CD4-positive, alpha-beta T cell (primary cell): Measurements from ENCODE around the gene CRIM1. TPM values are rescaled to one million over a fixed set of nuclear protein-coding genes. Genes with fewer than 3 reads are reported as not detected.

Experiments
- ATAC-seq: fragments of 200-7000 bp; cut with Tn5 transposase; one replicate; pipeline ENCODE4 v1.10.0; 2022; ENCODE audit warnings: mild to moderate bottlenecking; ENCODE audit not compliant: poor library complexity
- CTCF ChIA-PET: fragments of 350-600 bp; sonication (Branson Sonifier 250); formaldehyde crosslinking; loops from one replicate; lab custom pipeline; 2021; ENCODE audit warnings: antibody characterized with exemption, inconsistent platforms; lab: Charles Lee
- POLR2A ChIA-PET: fragments of 350-600 bp; sonication (Branson Sonifier 250); formaldehyde crosslinking; loops from one replicate; lab custom pipeline; 2021; ENCODE audit warnings: antibody characterized with exemption, inconsistent platforms; lab: Charles Lee
- DNase-seq, 14 experiments: peaks; one replicate each; pipeline ENCODE4 v3.0.0-alpha.2; 2013 to 2020; ENCODE audit warnings: mixed read lengths in 2 of 14
- H3K27ac ChIP-seq, 2 donors: one replicate each; pipeline versions ENCODE4 v1.5.1 to v1.7.0; 2013; ENCODE audit warnings: low read length in 2 of 2, low read depth in 1 of 2, mild to moderate bottlenecking in 1 of 2
- H3K27me3 ChIP-seq, 2 experiments: 1 replicate in 1 of 2; 2 replicates in 1 of 2; pipeline versions ENCODE4 v1.6.1 to v1.7.0; 2013; ENCODE audit warnings: low read length in 2 of 2, control low read depth in 1 of 2, mild to moderate bottlenecking in 1 of 2, moderate library complexity in 1 of 2; ENCODE audit not compliant: insufficient read depth in 2 of 2, control insufficient read depth in 1 of 2
- H3K36me3 ChIP-seq: one replicate; pipeline ENCODE4 v1.6.1; 2013; ENCODE audit warnings: low read length, control low read depth; ENCODE audit not compliant: insufficient read depth
- H3K4me1 ChIP-seq: one replicate; pipeline ENCODE4 v1.6.1; 2013; ENCODE audit warnings: low read length, control low read depth; ENCODE audit not compliant: insufficient read depth
- H3K4me3 ChIP-seq: one replicate; pipeline ENCODE4 v1.5.1; 2013; ENCODE audit warnings: mild to moderate bottlenecking, low read length, moderate library complexity
- H3K9me3 ChIP-seq, 2 experiments: 1 replicate in 1 of 2; 2 replicates in 1 of 2; pipeline versions ENCODE4 v1.6.1 to v1.7.0; 2013; ENCODE audit warnings: low read length in 2 of 2, mild to moderate bottlenecking in 2 of 2, control low read depth in 1 of 2, moderate library complexity in 1 of 2; ENCODE audit not compliant: control insufficient read depth in 1 of 2, insufficient read depth in 1 of 2
- H3K27ac Mint-ChIP-seq: one replicate; pipeline ENCODE4 v1.8.0; 2020; ENCODE audit warnings: mixed read lengths
- H3K27me3 Mint-ChIP-seq: one replicate; pipeline ENCODE4 v1.8.0; 2021; ENCODE audit warnings: mixed read lengths
- H3K36me3 Mint-ChIP-seq: one replicate; pipeline ENCODE4 v1.8.0; 2021; ENCODE audit warnings: low read depth, mixed read lengths
- H3K4me1 Mint-ChIP-seq: one replicate; pipeline ENCODE4 v1.8.0; 2021; ENCODE audit warnings: low read depth, mixed read lengths
- H3K4me3 Mint-ChIP-seq: one replicate; pipeline ENCODE4 v1.8.0; 2020; ENCODE audit warnings: mild to moderate bottlenecking, mixed read lengths
- H3K9me3 Mint-ChIP-seq: one replicate; pipeline ENCODE4 v1.8.0; 2020; ENCODE audit warnings: mixed read lengths
- CTCF ChIP-seq: fragments of 200-600 bp; IDR thresholded peaks from one replicate; pipeline ENCODE4 v1.8.0; 2022; ENCODE audit warnings: antibody characterized with exemption, mild to moderate bottlenecking
- intact Hi-C, 2 experiments: fragments of 100-400 bp; cut with DNase I in 1 of 2; cut with micrococcal nuclease in 1 of 2; formaldehyde crosslinking; loops; one replicate each; pipeline versions ENCODE4 v1.15.1 to v1.9.0; 2023 to 2025; cut with DNase I, micrococcal nuclease
- total RNA-seq, 174 experiments: library from RNA in 2 of 174; stranded (reverse) in 2 of 174; gene quantifications; one replicate each; pipeline ENCODE4 v1.2.3 and lab custom pipeline; 2021 to 2026

The CRIM1 gene
- total RNA-seq, 2 experiments from 2014 or later, result 1.1 to 1.7 TPM

- Histone ChIP-seq H3K4me3 (no peak overlapping the region), H3K27ac (no peak overlapping the region), H3K27me3 (no peaks in the 10 kb centered on the region), H3K36me3 (peaks cover 30% of the 10 kb centered on the region), H3K4me1 (no peaks in the 10 kb centered on the region), H3K9me3 (no peaks in the 10 kb centered on the region)
- H3K4me1 Mint-ChIP-seq, result no peaks in the 10 kb centered on the region
- TF ChIP-seq CTCF, result no peak
- DNase-seq, result no peak
- no peaks in the 10 kb centered on the region for H3K27me3 Mint-ChIP-seq
- no peaks in the 10 kb centered on the region for H3K9me3 Mint-ChIP-seq
- ChIA-PET POLR2A (no interaction called here), CTCF (no interaction called here)
- H3K27ac Mint-ChIP-seq, result no peak overlapping the region
- intact Hi-C loops, result no loop called here
- no peak for ATAC-seq
- no peak overlapping the region for H3K4me3 Mint-ChIP-seq
- peaks cover 65% of the 10 kb centered on the region for H3K36me3 Mint-ChIP-seq
Observed at GRCh38 chr2:36562973-36563532, 207.5 kb downstream of the CRIM1 start.

GRCh38 chr2:36564377-36564930 lies 208.9 kb downstream of the CRIM1 start:
- Histone ChIP-seq H3K36me3 (peaks cover 29% of the 10 kb centered on the region), H3K27ac (no peak overlapping the region), H3K4me1 (no peaks in the 10 kb centered on the region), H3K9me3 (no peaks in the 10 kb centered on the region), H3K27me3 (no peaks in the 10 kb centered on the region), H3K4me3 (no peak overlapping the region)
- Mint-ChIP-seq H3K4me1 (no peaks in the 10 kb centered on the region), H3K27ac (no peak overlapping the region), H3K36me3 (peaks cover 69% of the 10 kb centered on the region), H3K9me3 (no peaks in the 10 kb centered on the region), H3K27me3 (no peaks in the 10 kb centered on the region), H3K4me3 (no peak overlapping the region)
- DNase-seq (no peak), ATAC-seq (no peak)
- no peak for TF ChIP-seq CTCF
- POLR2A ChIA-PET, result interaction anchor here (0.5 kb wide), 1 partner anchor 89 kb away, joined by 4 read pairs; no protein-coding TSS in a partner anchor
- CTCF ChIA-PET, result no interaction called here
- intact Hi-C loops, result no loop called here

GRCh38 chr2:36565712-36566111 lies 210.1 kb downstream of the CRIM1 start:
- ATAC-seq, result no peak
- ChIA-PET POLR2A (no interaction called here), CTCF (no interaction called here)
- no peak overlapping the region for H3K27ac ChIP-seq
- no peaks in the 10 kb centered on the region for H3K9me3 ChIP-seq
- DNase-seq, result no peak
- H3K27ac Mint-ChIP-seq, result no peak overlapping the region
- no peaks in the 10 kb centered on the region for H3K9me3 Mint-ChIP-seq
- H3K36me3 Mint-ChIP-seq, result peaks cover 66% of the 10 kb centered on the region
- TF ChIP-seq CTCF, result no peak
- H3K36me3 ChIP-seq, result peaks cover 24% of the 10 kb centered on the region
- no peaks in the 10 kb centered on the region for H3K4me1 Mint-ChIP-seq
- no peaks in the 10 kb centered on the region for H3K27me3 Mint-ChIP-seq
- H3K4me3 Mint-ChIP-seq, result no peak overlapping the region
- H3K4me3 ChIP-seq, result no peak overlapping the region
- H3K4me1 ChIP-seq, result no peaks in the 10 kb centered on the region
- H3K27me3 ChIP-seq, result no peaks in the 10 kb centered on the region
- intact Hi-C loops, result no loop called here
